Measurements from ENCODE around the gene STAG2.
"Not testable (repeated sequence)": the region's sequence is repeated elsewhere in the genome, so short reads cannot be mapped to it uniquely, and the experiment has no call there.

The STAG2 gene

DNA sequence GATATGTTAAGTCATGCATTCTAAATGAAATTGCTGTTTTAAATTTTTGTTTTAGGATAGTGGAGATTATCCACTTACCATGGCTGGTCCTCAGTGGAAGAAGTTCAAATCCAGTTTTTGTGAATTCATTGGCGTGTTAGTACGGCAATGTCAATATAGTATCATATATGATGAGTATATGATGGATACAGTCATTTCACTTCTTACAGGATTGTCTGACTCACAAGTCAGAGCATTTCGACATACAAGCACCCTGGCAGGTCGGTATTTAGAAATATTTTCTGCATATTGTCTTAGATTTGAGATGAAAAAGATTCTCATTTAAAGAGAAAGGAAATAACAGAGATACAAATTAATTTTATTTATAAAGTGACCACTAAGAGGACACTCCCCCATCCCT, 83.6 kb downstream of the STAG2 start:
- DNase-seq = no peak

DNA sequence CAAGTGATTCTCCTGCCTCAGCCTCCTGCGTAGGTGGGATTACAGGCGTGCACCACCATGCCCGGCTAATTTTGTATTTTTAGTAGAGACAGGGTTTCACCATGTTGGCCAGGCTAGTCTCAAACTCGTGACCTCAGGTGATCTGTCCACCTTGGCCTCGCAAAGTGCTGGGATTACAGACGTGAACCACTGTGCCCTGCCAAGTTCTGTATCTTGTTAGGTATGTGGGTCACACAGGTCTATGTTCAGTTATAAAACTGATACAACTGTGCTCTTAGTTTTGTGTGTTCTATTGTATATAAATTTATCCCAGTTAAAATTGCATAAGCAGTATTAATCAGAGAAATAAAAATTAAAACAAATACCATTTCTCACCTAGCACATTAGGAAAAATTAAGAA, 122.9 kb downstream of the STAG2 start:
- DNase-seq = not testable (repeated sequence)

DNA sequence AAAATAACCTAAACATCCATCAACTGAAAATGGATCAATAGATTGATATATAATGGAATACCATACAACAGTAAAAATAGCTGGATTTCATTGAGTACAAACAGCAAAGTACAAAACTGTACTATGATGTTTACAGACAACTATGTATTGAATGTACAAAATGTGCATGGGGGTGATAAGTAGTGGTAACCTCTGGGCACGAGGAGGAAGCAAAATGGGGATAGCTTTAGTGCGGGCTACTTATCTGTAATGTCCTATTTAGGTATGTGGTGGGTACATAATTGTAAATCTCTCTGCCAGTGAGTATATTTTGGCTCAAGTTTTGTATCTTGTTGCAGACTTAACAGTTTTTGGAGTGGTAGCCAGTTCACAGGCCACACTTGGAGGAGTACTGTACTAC, 123.6 kb downstream of the STAG2 start:
- no peak for DNase-seq

DNA sequence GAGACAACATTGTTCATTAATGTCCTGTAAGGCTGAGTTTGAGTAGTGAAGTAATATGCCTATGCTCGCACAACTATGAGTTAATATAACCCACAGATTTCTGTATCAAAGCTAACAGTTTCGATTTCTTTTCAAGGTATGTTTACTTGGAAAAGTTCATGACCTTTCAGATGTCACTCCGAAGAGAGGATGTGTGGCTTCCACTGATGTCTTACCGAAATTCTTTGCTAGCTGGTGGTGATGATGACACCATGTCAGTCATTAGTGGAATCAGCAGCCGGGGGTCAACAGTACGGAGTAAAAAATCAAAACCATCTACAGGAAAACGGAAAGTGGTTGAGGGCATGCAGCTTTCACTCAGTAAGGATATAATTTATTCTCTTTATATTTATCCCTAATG, 124.9 kb downstream of the STAG2 start:
- DNase-seq = peak; percentile 47

DNA sequence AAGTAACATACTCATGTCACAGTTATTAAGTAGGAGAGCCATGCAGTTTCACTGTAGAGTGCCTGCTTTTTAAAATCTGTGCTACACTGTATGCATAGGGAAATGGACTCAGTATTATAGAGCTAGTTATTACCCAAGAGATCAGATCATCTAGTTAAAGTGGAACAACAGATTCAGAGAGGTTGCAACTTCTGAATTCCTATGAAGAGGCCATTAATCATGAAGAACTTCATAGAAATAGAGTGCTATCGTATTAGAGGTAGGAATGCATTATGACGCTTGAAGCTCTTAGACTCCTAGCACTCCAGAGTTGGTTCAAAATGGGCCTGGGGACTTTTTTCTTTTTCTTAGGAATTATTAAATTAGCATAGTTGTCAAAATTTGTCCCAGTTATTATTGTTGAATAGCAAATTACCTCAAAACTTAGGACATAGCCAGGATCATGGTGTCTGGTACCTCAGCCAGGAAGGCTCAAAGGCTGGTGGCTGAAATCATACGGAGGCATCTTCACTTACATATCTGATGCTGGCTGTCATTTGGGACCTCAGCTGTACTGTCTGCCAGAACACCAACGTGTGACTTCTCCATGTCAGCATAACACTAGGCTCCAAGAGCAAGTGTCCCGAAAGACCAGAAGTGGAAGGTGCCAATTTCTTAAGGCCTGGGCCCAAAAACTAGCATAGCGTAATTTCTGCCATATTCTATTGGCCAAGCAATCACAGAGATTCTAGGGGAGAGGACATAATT, 125.7 kb downstream of the STAG2 start:
- DNase-seq = no peak

DNA sequence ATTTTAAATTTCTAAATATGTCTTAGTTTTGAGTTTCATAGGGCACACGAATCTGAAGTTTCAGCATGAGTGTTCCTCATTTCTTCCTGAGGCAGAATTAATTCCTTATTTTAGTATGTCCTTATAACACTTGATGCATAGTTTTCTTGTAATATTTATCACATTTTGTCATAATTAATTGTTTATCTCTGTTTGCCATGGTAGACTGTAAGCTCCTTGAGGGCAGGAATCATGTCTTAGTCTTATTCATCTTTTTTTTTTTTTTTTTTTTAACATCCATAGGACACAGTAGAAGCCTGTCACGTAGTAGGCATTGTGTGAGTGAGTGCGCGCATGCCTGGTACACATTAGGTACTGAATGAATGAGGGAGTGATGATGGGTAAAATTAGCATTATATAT, 131.7 kb downstream of the STAG2 start:
- no peak for DNase-seq

DNA sequence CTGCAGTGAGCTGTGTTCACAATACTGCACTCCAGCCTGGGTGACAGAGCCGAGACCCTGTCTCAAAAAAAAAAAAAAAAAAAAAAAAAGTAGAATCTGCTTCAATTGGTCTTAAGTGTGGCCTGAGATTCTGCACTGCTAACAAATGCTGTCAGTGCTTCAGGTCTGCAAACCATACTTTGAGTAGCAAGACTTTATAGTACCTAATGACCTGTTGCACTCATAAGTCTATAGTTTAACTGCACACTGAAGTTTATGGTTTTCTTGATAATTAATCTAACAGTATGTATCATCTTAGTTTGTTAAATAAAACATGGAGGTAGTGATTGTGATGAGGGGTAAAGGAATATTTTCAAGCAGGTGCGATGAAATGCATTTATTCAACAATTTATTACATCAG, 135.6 kb downstream of the STAG2 start:
- DNase-seq = no peak

DNA sequence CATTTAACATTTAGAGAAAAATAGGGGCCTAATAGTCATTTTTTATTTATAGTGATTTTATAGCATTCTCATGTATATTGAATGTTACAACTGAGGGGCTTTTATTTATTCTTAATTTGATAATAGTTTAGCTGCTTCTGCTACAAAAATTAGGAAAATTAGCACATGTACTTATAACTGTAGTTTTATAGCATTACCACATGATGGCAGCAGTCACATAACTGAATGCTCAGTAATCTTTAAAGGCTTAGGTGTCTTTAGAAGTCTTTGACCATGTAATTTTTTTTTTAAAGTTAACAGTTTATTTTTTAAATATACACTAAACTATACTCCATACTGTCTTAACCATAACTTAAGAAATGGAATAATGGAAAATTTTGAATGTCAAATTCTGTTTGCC, 136.6 kb downstream of the STAG2 start:
- peak; percentile 20 for DNase-seq

DNA sequence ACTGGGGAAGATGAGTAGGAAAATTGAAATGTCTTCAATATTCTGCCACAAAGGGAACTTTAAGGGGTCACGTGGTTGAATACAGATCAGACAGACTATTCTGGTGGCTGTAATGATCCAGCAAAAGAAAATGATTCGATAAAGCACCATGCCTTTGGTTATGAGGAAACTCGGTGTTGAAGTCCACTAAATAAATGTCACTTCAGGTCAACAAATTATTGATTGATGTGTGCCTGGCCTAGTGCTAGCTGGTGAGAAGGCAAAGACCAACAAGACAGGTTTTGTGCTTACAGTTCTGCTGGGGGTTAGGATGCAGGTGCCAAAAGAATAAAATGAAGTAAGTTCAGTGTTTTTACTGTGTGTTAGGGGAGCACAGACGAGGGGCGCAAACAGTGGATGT, 142.5 kb downstream of the STAG2 start:
- no peak for DNase-seq

DNA sequence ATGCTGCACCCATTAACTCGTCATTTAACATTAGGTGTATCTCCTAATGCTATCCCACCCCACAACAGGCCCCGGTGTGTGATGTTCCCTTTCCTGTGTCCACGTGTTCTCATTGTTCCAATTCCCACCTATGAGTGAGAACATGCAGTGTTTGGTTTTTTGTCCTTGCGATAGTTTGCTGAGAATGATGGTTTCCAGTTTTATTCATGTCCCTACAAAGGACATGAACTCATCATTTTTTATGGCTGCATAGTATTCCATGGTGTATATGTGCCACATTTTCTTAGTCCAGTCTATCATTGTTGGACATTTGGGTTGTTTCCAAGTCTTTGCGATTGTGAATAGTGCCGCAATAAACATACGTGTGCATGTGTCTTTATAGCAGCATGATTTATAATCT, 143.0 kb downstream of the STAG2 start:
- not testable (repeated sequence) for DNase-seq

DNA sequence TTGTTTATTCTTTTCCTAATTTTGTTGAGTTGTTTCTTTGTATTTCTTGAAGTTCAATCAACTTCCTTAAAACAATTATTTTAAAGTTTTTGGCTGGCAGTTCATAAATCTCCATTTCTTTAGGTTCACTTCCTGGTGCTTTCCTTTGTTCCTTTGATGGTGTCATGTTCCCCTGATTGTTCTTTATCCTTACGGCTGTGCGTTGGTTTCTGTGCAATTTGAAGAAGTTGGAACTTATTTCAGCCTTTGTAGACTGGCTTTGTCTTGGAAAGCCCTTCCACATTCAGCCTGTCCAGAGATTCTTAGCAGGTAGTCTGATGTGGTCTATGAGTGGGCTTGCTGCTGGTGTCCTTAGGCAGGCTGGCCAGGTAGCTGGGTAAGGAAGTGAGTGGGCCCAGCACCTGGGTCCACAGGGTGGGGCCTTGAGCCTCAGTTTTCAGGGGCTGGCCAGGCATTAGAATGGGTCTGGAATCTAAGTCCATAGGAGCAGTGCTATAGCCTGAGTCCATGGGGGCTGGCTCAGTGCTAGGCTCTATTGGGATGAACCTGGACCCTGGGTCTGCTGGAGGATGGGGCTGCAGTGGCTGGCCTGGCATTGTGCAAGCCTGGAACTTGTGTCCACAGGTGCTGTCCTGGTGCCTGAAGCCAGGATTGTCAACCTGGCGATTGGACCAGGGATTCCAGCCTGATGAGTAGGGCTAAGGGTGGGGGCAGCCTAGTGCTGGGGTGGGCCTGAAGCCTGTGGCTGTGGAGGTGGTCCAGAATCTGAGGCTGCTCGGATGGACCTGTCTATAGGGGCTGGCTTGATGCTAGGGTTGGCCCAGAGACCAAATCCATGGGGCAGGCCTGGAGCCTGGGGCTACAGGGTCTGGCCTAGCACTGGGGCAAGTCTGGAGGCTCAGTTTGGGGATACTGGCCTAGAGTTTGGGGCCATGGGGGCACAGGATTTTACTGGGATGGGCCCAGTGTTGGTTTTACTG, 152.4 kb downstream of the STAG2 start:
- DNase-seq = no peak

DNA sequence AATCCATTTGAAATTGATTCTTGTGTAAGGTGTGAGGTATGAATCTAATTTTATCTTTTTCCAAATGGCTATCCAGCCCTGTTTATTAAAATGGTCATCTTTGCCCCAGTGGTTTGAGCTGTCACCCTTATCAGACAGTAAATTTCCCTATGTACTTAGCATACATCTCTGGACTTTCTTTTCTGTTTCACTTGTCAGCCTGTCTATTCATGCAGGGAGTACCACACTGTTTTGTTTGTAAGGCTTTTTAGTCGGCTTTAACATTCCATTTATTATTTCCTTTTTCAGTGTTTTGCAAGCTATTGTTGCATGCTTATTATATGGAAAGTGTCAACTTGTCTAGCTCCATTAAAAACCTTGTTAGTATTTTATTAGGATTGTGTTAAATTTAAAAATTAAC, 155.8 kb downstream of the STAG2 start:
- DNase-seq = no peak

DNA sequence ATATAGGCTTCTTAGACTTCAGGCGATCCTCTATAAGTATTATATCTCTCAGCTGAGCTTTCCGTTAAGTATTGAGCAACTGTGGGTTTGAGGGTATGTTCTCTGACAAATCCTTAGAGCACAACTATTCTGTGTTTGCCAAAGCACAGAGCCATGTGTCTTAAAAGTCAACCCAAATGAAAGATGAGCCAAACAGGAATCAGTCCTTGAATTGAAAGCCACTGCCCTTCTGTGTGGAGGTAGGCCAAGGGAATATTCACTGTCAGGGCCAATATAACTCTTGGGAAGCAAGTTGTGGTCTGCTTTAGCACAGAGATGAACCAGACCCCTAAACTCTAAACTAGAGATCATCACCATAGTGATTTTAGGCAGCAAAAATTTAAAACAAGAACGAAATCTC, 164.0 kb downstream of the STAG2 start:
- no peak for DNase-seq

DNA sequence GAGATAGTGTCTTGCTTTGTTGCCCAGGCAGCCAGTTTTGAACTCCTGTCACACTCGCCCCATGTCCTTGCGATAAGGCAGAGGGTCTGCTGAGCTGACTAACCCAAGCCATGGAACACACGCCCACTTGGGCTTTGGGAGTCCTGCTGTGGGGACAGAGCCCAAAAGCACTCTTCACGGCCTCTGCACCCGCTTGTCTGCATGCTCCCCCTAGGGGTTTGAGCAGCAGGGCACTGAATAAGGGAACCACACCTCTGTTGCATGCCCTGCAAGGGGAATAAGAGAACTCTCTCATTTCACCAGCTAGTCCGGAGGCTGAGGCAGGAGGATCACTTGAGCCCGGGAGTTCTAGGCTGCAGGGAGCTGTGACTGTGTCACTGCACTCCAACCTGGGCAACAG, 166.0 kb downstream of the STAG2 start:
- no peak for DNase-seq

DNA sequence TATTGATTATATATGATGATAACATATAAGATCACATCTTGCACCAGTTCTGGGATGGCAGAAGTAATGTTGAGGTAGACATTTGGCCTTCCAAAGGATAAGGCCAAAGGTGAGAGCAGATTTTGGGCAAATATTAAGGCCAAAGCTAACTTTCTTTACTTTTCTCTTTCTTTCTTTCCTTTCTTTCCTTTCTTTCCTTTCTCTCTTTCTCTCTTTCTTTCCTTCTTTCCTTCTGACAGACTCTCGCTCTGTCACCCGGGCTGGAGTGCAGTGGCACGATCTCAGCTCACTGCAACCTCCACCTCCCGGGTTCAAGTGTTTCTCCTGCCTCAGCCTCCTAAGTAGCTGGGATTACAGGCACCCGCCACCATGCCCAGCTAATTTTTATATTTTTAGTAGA, 170.9 kb downstream of the STAG2 start:
- DNase-seq = not testable (repeated sequence)

DNA sequence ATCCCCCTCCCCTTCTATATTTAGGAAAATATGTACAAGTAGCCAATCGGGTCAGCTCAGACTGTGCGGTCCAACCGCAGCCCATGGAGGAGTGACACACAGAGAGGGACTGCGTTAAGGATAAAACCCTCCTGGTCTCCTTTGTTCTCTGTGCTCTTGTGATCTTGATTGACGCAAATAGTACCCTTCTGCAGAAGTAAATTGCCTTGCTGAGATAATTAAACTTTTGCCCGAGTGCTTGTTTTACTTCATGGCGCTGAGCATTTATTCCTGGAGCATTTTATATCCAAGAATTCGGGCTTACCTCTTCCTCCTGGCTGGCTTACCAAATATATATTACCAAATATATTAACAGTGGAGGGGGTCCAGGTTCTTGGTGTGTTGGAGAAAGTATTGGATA, 184.2 kb downstream of the STAG2 start:
- no peak for DNase-seq

DNA sequence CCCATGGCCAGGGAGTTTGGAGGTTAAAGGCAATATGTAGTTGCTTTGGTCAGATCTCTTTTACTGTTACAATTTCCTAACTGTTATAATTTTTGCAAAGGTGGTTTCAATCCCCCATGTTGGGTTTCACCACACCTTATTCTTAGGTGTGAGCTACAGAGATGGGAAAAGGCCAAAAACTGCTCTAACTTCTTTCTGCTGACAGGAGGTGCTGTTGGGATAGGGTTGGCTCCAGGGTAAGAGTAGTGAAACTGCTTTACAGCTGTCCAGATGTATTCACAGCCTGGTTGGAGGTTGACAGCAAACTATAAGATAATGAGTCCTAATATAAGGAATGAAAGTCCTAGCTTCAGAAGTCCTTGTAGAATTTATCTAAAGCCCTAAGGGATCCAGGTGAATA, 189.7 kb downstream of the STAG2 start:
- DNase-seq = no peak
